ENCODE data around the gene RPS19BP1. TPM values are rescaled to one million over a fixed set of nuclear protein-coding genes. Genes with fewer than 3 reads are reported as not detected.

RPS19BP1 gene
- polyA plus RNA-seq, 6 donors from 2014 or later: 73.8 to 114 (median 93.2) TPM

GRCh38 chr22:39568278-39568981, 35.9 kb upstream of the RPS19BP1 start:
- H3K27ac Mint-ChIP-seq: no peak overlapping the region
- H3K9me3 Mint-ChIP-seq: peaks cover 0 to 8% (median 5%) of the 10 kb centered on the region in 7 donors
- DNase-seq (no peak), ATAC-seq (ENCODE audit: low read depth in 2 of 2) (no peak)
- peaks cover 0 to 10% of the 10 kb centered on the region in 2 donors for H3K36me3 Mint-ChIP-seq
- peaks cover 6 to 23% (median 19%) of the 10 kb centered on the region in 3 donors for H3K27me3 Mint-ChIP-seq
- H3K4me3 Mint-ChIP-seq: peak overlapping the region in 1 of 8 donors; percentile 29
- H3K4me1 Mint-ChIP-seq: peaks cover 13 to 19% (median 13%) of the 10 kb centered on the region in 3 donors

- peak overlapping the region in 2 of 6 donors; percentile 36 to 59 for H3K27ac Mint-ChIP-seq
- peak; percentile 17 for DNase-seq
- peaks cover 0 to 10% of the 10 kb centered on the region in 2 donors for H3K36me3 Mint-ChIP-seq
Observed at GRCh38 chr22:39567135-39567946, 34.8 kb upstream of the RPS19BP1 start.

DNA sequence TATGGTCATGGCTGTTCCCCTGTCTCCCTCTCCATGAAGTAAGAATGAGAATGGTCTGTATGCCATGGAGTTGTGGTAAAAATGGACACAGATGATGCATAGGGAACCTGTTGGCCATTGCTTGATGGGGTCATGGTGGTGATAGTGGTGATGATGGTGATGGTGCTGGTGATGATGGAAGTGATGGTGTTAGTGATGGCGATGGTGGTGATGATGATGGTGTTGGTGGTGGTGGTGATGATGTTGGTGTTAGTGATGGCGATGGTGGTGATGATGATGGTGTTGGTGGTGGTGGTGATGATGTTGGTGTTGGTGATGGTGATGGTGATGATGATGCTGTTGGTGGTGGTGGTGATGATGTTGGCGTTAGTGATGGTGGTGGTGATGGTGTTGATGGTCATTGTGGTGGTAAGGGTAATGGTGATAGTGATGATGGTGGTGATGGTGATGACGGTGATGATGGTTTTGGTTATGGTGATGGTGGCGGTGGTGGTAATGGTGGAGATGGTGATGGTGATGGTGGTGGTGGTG, 32.9 kb upstream of the RPS19BP1 start:
- Mint-ChIP-seq H3K27me3 (peaks cover 6 to 13% (median 7%) of the 10 kb centered on the region in 3 donors), H3K9me3 (peaks cover 0 to 8% (median 5%) of the 10 kb centered on the region in 7 donors), H3K36me3 (peaks cover 0 to 10% of the 10 kb centered on the region in 2 donors), H3K4me3 (no peak overlapping the region), H3K4me1 (peaks cover 13 to 22% (median 13%) of the 10 kb centered on the region in 3 donors), H3K27ac (no peak overlapping the region)
- ATAC-seq (ENCODE audit: low read depth in 2 of 2): no peak
- DNase-seq: no peak

More at GRCh38 chr22:39567135-39567946, 34.8 kb upstream of the RPS19BP1 start:
- peak overlapping the region in 3 of 8 donors; percentile 3 to 29 (median 21) for H3K4me3 Mint-ChIP-seq
- peaks cover 6 to 23% (median 17%) of the 10 kb centered on the region in 3 donors for H3K27me3 Mint-ChIP-seq
- peak; percentile 71 to 81 for ATAC-seq (ENCODE audit: low read depth in 2 of 2)
- peaks cover 13 to 19% (median 13%) of the 10 kb centered on the region in 3 donors for H3K4me1 Mint-ChIP-seq
- peaks cover 0 to 8% (median 5%) of the 10 kb centered on the region in 7 donors for H3K9me3 Mint-ChIP-seq

DNA sequence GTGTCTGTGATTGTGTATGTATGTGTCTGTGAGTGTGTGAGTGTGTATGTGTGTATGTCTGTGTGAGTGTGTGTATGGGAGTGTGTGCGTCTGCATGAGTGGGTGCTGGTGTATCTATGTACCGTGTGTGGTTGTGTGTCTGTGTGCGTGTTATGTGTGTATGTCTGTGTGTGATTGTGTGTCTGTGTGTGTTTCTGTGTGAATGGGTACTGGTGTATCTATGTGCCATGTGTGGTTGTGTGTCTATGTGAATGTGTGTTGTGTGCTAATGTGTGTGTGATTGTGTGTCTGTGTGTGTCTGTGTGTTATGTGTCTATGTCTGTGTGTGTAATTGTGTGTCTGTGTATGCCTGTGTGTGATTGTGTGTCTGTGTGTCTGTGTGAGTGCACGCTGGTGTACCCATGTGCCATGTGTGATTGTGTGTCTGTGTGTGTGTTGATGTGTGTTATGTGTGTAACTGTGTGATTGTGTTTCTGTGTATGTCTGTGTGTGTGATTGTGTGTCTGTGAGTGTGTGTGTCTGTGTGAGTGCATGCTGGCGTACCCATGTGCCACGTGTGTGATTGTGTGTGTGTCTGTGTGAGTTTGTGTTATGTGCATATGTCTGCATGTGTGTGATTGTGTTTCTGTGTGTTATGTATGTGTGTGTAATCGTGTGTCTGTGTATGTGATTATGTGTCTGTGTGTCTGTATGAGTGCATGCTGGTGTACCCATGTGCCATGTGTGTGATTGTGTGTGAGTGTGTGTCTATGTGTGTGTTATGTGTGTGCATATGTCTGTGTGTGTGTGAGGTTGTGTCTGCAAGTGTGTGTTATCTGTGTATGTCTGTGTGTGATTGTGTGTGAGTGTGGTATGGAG, 31.3 kb upstream of the RPS19BP1 start:
- ATAC-seq (ENCODE audit: low read depth in 2 of 2) (no peak), DNase-seq (no peak)
- peaks cover 13 to 23% (median 13%) of the 10 kb centered on the region in 3 donors for H3K4me1 Mint-ChIP-seq
- H3K4me3 Mint-ChIP-seq: no peak overlapping the region
- H3K27ac Mint-ChIP-seq: no peak overlapping the region
- peaks cover 7 to 23% (median 16%) of the 10 kb centered on the region in 3 donors for H3K27me3 Mint-ChIP-seq
- peaks cover 0 to 8% (median 5%) of the 10 kb centered on the region in 7 donors for H3K9me3 Mint-ChIP-seq
- H3K36me3 Mint-ChIP-seq: peaks cover 0 to 10% of the 10 kb centered on the region in 2 donors

DNA sequence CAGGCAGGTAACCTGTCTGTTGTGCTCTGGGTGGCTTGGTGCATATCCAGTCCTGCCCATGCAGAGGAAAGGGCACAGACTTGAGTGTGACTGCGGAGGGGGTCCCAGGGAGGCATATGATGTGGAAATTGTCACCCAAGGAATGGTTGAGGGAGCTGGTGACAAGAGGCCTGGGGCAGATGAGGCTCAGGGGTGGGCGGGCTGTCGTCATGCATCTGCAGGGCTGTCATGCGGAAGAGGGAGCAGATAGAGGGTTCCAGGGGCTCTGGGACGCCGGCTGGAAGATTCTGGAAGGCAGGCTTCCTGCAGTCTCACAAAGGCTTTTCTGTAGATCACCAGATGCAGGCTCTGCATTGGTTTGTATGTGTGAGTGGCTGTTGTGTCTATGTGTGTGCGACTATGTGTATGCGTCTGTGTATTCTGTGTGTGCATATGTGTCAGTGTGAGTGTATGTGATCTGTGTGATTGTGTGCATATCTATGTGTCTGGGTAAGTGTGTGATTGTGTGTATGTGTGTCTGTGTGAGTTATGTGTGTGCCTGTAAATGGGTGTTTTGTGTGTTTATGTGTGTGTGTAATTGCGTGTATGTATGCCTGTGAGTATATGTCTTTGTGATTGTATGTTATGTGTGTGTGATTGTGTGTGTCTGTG, 30.4 kb upstream of the RPS19BP1 start:
- Mint-ChIP-seq H3K27ac (no peak overlapping the region), H3K27me3 (peaks cover 10 to 28% (median 22%) of the 10 kb centered on the region in 3 donors)

DNA sequence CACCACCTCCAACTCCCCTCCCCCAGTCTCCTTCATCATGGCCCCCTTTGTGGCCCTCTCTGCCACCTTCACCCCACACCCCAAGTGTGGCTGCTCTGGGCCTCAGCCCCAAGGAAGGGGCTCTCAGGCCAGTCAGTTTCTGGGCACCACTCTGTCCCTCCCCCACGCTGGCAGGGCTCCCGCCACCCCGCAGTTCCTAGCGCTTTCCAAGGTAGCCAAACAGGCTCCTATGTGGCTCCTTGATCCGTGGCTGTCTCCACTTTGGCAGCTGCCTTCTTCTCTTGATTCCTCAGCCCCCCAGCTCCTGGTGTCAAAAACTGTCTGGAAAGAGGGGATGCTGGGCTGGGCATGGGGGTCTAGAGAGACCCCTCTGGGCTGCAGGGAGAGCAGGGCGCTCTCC, 27.6 kb upstream of the RPS19BP1 start:
- Mint-ChIP-seq H3K9me3 (peaks cover 0 to 3% (median 0%) of the 10 kb centered on the region in 7 donors), H3K4me1 (peaks cover 0 to 15% (median 9%) of the 10 kb centered on the region in 3 donors), H3K4me3 (peak overlapping the region in 1 of 8 donors; percentile 10), H3K36me3 (peaks cover 0 to under 1% of the 10 kb centered on the region in 2 donors), H3K27me3 (peaks cover 28 to 43% (median 41%) of the 10 kb centered on the region in 3 donors), H3K27ac (peak overlapping the region in 1 of 6 donors; percentile 54)
- ATAC-seq (ENCODE audit: low read depth in 2 of 2): no peak
- DNase-seq: no peak

More for the DNA sequence above, 30.4 kb upstream of the RPS19BP1 start:
- peaks cover 10 to 24% (median 13%) of the 10 kb centered on the region in 3 donors for H3K4me1 Mint-ChIP-seq
- H3K36me3 Mint-ChIP-seq: peaks cover 0 to 10% of the 10 kb centered on the region in 2 donors
- H3K4me3 Mint-ChIP-seq: no peak overlapping the region
- peaks cover 0 to 8% (median 5%) of the 10 kb centered on the region in 7 donors for H3K9me3 Mint-ChIP-seq
- ATAC-seq (ENCODE audit: low read depth in 2 of 2) (no peak), DNase-seq (no peak)

DNA sequence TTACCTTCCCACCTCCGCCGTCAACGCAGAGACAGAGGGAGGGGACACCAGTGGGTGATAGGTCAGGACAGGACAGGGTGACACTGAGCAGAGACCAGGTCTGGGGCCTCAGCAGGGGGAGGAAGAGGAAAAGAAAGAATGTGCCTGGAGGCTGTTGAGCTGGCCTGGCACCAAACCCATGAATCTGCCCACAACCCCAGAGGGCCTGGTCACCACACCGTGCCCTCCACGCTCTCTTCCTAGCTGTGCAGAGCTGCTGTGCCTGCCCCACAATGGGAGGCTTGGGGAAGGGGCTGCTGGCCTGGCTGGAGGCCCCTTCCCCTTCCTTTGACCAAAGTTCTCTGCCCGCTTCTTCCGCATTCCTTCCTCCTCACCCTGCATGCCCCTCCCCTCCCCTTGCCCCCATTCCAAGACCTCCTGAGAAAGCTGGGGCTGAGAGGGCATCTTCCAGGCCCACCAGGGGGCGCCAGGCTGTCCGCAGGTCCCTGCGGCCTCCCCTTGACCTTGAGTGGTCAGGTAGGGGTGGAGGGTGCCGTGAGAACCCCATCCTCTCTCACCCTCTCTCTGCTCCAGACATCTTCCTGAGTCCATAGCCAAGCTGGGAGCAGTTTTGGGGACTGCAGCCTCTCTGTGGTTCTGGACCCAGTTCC, 27.0 kb upstream of the RPS19BP1 start:
- Mint-ChIP-seq H3K27me3 (peaks cover 30 to 46% (median 41%) of the 10 kb centered on the region in 3 donors), H3K36me3 (no peaks in the 10 kb centered on the region), H3K9me3 (peaks cover 0 to 3% (median 0%) of the 10 kb centered on the region in 7 donors), H3K4me3 (no peak overlapping the region), H3K4me1 (peaks cover 0 to 15% (median 9%) of the 10 kb centered on the region in 3 donors), H3K27ac (no peak overlapping the region)
- ATAC-seq (ENCODE audit: low read depth in 2 of 2) (no peak), DNase-seq (no peak)

DNA sequence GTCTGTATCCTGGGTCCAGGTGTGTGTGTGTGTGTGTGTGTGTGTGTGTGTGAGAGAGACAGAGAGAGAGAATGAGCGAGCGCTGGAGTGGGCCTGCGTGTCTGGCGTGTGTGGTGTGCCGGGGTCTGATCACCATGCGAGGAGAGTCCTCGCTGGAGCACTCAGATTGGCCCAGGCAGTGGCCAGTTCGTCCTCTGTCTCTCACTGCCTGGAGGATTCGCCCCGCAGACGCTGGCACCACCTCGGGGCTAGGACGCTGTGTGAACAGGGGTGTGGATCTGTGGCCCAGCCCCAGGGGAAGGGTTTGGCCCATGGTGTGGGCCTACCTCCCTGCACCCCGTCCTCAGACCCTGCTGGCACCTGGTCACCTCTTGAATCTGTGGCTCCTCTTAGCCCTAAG, 26.4 kb upstream of the RPS19BP1 start:
- H3K4me3 Mint-ChIP-seq: peak overlapping the region in 2 of 8 donors; percentile 58 to 80
- peaks cover 0 to 15% (median 9%) of the 10 kb centered on the region in 3 donors for H3K4me1 Mint-ChIP-seq
- peaks cover 35 to 52% (median 47%) of the 10 kb centered on the region in 3 donors for H3K27me3 Mint-ChIP-seq
- H3K9me3 Mint-ChIP-seq: peaks cover 0 to 3% (median 0%) of the 10 kb centered on the region in 7 donors
- DNase-seq: no peak
- peak overlapping the region in 1 of 6 donors; percentile 23 for H3K27ac Mint-ChIP-seq
- H3K36me3 Mint-ChIP-seq: no peaks in the 10 kb centered on the region
- no peak for ATAC-seq (ENCODE audit: low read depth in 2 of 2)

DNA sequence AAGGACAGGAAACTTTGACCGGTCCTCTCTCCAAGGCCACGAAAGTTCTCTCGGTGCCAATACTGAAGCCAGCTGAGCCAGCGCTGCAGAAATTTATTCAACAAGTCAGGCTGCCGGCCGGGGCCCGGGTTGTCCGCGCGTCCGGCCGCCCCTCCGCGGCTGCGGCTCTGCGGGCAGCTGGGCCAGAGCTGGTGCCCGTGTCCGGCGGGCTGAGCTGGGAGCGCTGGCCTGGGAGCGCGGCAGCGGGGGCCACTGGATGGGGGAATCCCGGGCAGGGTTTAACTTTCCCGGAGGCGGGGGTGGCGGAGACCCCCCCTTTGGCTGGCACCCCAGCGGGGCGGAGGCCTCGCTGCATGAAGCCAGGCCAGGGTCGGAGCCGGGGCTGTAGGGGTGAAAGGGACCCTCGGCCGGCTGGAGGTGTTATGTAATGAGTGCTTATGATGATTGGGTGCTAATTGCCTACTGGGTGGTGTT, 25.7 kb upstream of the RPS19BP1 start:
- no peak for ATAC-seq (ENCODE audit: low read depth in 2 of 2)
- H3K27me3 Mint-ChIP-seq: peaks cover 37 to 57% (median 48%) of the 10 kb centered on the region in 3 donors
- H3K4me3 Mint-ChIP-seq: peak overlapping the region in 7 of 8 donors; percentile 61 to 83 (median 72)
- no peaks in the 10 kb centered on the region for H3K36me3 Mint-ChIP-seq
- no peak overlapping the region for H3K27ac Mint-ChIP-seq
- peaks cover 0 to 15% (median 9%) of the 10 kb centered on the region in 3 donors for H3K4me1 Mint-ChIP-seq
- H3K9me3 Mint-ChIP-seq: peaks cover 0 to 3% (median 0%) of the 10 kb centered on the region in 7 donors
- no peak for DNase-seq

DNA sequence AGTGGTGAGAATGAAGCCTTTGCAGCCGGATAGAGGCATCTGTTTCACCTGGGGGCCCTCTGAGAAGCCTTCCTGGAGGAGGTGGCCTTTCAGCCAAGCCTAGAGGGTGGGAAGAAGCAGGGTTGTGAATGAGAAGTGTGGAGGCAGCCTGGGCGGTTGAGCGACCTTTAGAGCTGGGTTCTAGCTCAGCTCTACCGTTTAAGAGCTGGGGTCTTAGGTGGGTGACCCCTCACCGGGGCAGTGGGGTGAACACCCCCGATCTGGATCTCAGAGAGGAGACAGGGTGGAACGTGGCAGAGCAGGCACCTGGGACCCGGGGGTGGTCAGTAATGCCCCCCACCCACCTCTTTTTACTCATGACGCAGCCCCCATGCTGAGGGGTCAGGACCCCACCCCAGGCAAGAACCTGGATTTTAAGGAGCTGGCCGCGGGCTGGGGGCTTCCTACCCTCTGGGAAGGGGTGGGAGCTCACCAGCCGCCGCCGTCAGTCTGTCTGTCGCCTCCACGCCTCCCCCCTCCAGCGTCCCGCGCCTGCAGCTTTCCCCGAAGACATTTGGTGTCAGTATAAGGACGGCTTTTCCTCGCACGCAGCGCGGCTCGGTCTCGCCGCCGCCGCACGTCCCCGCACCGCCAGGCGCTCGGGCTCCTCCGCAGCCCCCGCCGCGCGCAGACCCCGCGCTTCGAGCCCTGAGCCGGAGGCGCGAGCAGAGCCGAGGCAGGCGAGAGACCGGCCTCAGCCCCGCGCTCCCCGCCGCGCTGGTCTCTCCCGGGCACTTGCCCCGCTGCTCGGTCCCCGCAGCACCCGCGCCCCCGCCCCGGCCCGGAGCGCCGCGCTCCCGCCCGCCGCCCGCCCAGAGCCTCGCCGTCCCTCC, 24.7 kb upstream of the RPS19BP1 start:
- Mint-ChIP-seq H3K36me3 (no peaks in the 10 kb centered on the region), H3K4me3 (peak overlapping the region in 7 of 8 donors; percentile 49 to 81 (median 78)), H3K4me1 (peaks cover 0 to 15% (median 9%) of the 10 kb centered on the region in 3 donors), H3K27ac (peak overlapping the region in 1 of 6 donors; percentile 39), H3K9me3 (peaks cover 0 to 3% (median 0%) of the 10 kb centered on the region in 7 donors), H3K27me3 (peaks cover 44 to 68% (median 58%) of the 10 kb centered on the region in 3 donors)
- no peak for DNase-seq
- peak; percentile 25 to 54 for ATAC-seq (ENCODE audit: low read depth in 2 of 2)

Measured in naive B cell (primary cell).